WTC11 (cell line): ENCODE measurements around the gene MACROD2. TPM values are rescaled to one million over a fixed set of nuclear protein-coding genes. Genes with fewer than 3 reads are reported as not detected.

Experiments used
- ATAC-seq: fragments of 200-7000 bp; cut with Tn5 transposase; 2 replicates; pipeline ENCODE4 v1.10.0; 2021; ENCODE audit warnings: mild to moderate bottlenecking, moderate library complexity
- CTCF ChIA-PET: fragments of 300-600 bp; sonication (Branson Sonifier 250); formaldehyde crosslinking; loops from one replicate; lab custom pipeline; 2021; ENCODE audit warnings: antibody characterized with exemption; lab: Charles Lee
- POLR2A ChIA-PET: fragments of 350-600 bp; sonication (Branson Sonifier 250); formaldehyde crosslinking; loops from one replicate; lab custom pipeline; 2021; ENCODE audit warnings: antibody characterized with exemption; lab: Charles Lee
- DNase-seq: peaks from one replicate; pipeline ENCODE4 v3.0.0; 2021; ENCODE audit warnings: low spot score
- H3K27ac Mint-ChIP-seq: 2 replicates; pipeline ENCODE4 v1.8.0; 2021; ENCODE audit warnings: mixed read lengths
- H3K27me3 Mint-ChIP-seq: 2 replicates; pipeline ENCODE4 v1.8.0; 2021; ENCODE audit warnings: low read depth, mild to moderate bottlenecking, moderate library complexity, mixed read lengths
- H3K36me3 Mint-ChIP-seq: 2 replicates; pipeline ENCODE4 v1.8.0; 2021; ENCODE audit warnings: mixed read lengths
- H3K4me1 Mint-ChIP-seq: 2 replicates; pipeline ENCODE4 v1.8.0; 2022; ENCODE audit warnings: mixed read lengths
- H3K4me3 Mint-ChIP-seq: 2 replicates; pipeline ENCODE4 v1.8.0; 2021; ENCODE audit warnings: mild to moderate bottlenecking, moderate library complexity, mixed read lengths
- H3K9me3 Mint-ChIP-seq: 2 replicates; pipeline ENCODE4 v1.8.0; 2021; ENCODE audit warnings: mixed read lengths
- AFF4 ChIP-seq: sonication (generic); formaldehyde crosslinking; IDR thresholded peaks from 2 replicates; pipeline ENCODE4 v1.8.1; 2023; ENCODE audit warnings: mild to moderate bottlenecking, missing genetic modification reagents, borderline replicate concordance
- ETV6 ChIP-seq: sonication (generic); formaldehyde crosslinking; IDR thresholded peaks from 2 replicates; pipeline ENCODE4 v1.8.1; 2022; ENCODE audit warnings: mild to moderate bottlenecking, missing genetic modification reagents
- GABPB1 ChIP-seq: sonication (generic); formaldehyde crosslinking; IDR thresholded peaks from 2 replicates; pipeline ENCODE4 v1.8.1; 2023; ENCODE audit warnings: mild to moderate bottlenecking, missing genetic modification reagents
- GTF2I ChIP-seq: fragments of 250-450 bp; sonication (Bioruptor Pico); conservative IDR thresholded peaks from 2 replicates; pipeline ENCODE4 v1.4.0; 2021; ENCODE audit warnings: mild to moderate bottlenecking
- HMGXB4 ChIP-seq: sonication (generic); formaldehyde crosslinking; IDR thresholded peaks from 2 replicates; pipeline ENCODE4 v1.8.1; 2023; ENCODE audit warnings: mild to moderate bottlenecking, moderate library complexity, missing genetic modification reagents
- PREB ChIP-seq: sonication (generic); formaldehyde crosslinking; IDR thresholded peaks from 2 replicates; pipeline ENCODE4 v1.8.1; 2022; ENCODE audit warnings: mild to moderate bottlenecking, missing genetic modification reagents, moderate library complexity, borderline replicate concordance
- PRRX2 ChIP-seq: fragments of 250-450 bp; sonication (Bioruptor Pico); IDR thresholded peaks from 2 replicates; pipeline ENCODE4 v1.8.0; 2021; ENCODE audit warnings: mild to moderate bottlenecking
- SP1 ChIP-seq: sonication (generic); formaldehyde crosslinking; conservative IDR thresholded peaks from 2 replicates; pipeline ENCODE4 v1.8.1; 2022; ENCODE audit warnings: missing genetic modification reagents
- TEAD1 ChIP-seq: sonication (generic); formaldehyde crosslinking; IDR thresholded peaks from 2 replicates; pipeline ENCODE4 v1.8.0; 2022; ENCODE audit warnings: mild to moderate bottlenecking, missing genetic modification reagents
- ZNF532 ChIP-seq: fragments of 250-450 bp; sonication (Bioruptor Pico); IDR thresholded peaks from 2 replicates; pipeline ENCODE4 v1.9.0; 2021; ENCODE audit warnings: mild to moderate bottlenecking, borderline replicate concordance
- total RNA-seq: library from RNA; stranded (reverse); gene quantifications from 3 replicates; pipeline ENCODE4 v1.2.3, GENCODE V29; 2021
- TF ChIP-seq, protein P1 (sequence below): sonication (generic); formaldehyde crosslinking; IDR thresholded peaks from 2 replicates; pipeline ENCODE4 v1.8.0; 2023; ENCODE audit warnings: mild to moderate bottlenecking, missing genetic modification reagents
- TF ChIP-seq, protein P2 (sequence below): sonication (generic); formaldehyde crosslinking; IDR thresholded peaks from 2 replicates; pipeline ENCODE4 v1.8.0; 2022; ENCODE audit warnings: mild to moderate bottlenecking, missing genetic modification reagents

MACROD2 gene
- total RNA-seq, 1 experiment from 2014 or later: 4.1 TPM

- Mint-ChIP-seq H3K36me3 (peaks cover 5% of the 10 kb centered on the region), H3K9me3 (peaks cover 7% of the 10 kb centered on the region), H3K4me3 (no peak overlapping the region), H3K27ac (no peak overlapping the region), H3K27me3 (no peaks in the 10 kb centered on the region), H3K4me1 (peaks cover 10% of the 10 kb centered on the region; the same call in 1 of the 2 replicates)
- TF ChIP-seq PRRX2 (CRISPR knock-in tag): no peak
- no peak for TF ChIP-seq PREB (CRISPR knock-in tag)
- TF ChIP-seq, protein P1, sequence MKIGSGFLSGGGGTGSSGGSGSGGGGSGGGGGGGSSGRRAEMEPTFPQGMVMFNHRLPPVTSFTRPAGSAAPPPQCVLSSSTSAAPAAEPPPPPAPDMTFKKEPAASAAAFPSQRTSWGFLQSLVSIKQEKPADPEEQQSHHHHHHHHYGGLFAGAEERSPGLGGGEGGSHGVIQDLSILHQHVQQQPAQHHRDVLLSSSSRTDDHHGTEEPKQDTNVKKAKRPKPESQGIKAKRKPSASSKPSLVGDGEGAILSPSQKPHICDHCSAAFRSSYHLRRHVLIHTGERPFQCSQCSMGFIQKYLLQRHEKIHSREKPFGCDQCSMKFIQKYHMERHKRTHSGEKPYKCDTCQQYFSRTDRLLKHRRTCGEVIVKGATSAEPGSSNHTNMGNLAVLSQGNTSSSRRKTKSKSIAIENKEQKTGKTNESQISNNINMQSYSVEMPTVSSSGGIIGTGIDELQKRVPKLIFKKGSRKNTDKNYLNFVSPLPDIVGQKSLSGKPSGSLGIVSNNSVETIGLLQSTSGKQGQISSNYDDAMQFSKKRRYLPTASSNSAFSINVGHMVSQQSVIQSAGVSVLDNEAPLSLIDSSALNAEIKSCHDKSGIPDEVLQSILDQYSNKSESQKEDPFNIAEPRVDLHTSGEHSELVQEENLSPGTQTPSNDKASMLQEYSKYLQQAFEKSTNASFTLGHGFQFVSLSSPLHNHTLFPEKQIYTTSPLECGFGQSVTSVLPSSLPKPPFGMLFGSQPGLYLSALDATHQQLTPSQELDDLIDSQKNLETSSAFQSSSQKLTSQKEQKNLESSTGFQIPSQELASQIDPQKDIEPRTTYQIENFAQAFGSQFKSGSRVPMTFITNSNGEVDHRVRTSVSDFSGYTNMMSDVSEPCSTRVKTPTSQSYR (CRISPR knock-in tag): no peak
- TF ChIP-seq ETV6: no peak
- no peak for TF ChIP-seq AFF4 (CRISPR knock-in tag)
- TF ChIP-seq GTF2I (CRISPR knock-in tag): no peak
- no peak for TF ChIP-seq SP1 (CRISPR knock-in tag)
- TF ChIP-seq HMGXB4 (CRISPR knock-in tag): no peak
- DNase-seq (no peak), ATAC-seq (no peak)
- ChIA-PET POLR2A (no interaction called here), CTCF (no interaction called here)
Observed at GRCh38 chr20:14570811-14571210, 575.5 kb downstream of the MACROD2 start.

- H3K4me1 Mint-ChIP-seq: peaks cover 4% of the 10 kb centered on the region; the same call in 1 of the 2 replicates
- H3K27ac Mint-ChIP-seq: no peak overlapping the region
- no peak overlapping the region for H3K4me3 Mint-ChIP-seq
- H3K27me3 Mint-ChIP-seq: no peaks in the 10 kb centered on the region
- POLR2A ChIA-PET: no interaction called here
- H3K36me3 Mint-ChIP-seq: no peaks in the 10 kb centered on the region
- DNase-seq (no peak), ATAC-seq (no peak)
- CTCF ChIA-PET: no interaction called here
- H3K9me3 Mint-ChIP-seq: no peaks in the 10 kb centered on the region
- TF ChIP-seq, protein P1 (CRISPR knock-in tag): no peak
- TF ChIP-seq ZNF532 (no peak), GABPB1 (CRISPR knock-in tag) (no peak), TEAD1 (no peak)
- TF ChIP-seq, protein P2, sequence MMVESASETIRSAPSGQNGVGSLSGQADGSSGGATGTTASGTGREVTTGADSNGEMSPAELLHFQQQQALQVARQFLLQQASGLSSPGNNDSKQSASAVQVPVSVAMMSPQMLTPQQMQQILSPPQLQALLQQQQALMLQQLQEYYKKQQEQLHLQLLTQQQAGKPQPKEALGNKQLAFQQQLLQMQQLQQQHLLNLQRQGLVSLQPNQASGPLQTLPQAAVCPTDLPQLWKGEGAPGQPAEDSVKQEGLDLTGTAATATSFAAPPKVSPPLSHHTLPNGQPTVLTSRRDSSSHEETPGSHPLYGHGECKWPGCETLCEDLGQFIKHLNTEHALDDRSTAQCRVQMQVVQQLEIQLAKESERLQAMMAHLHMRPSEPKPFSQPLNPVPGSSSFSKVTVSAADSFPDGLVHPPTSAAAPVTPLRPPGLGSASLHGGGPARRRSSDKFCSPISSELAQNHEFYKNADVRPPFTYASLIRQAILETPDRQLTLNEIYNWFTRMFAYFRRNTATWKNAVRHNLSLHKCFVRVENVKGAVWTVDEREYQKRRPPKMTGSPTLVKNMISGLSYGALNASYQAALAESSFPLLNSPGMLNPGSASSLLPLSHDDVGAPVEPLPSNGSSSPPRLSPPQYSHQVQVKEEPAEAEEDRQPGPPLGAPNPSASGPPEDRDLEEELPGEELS (CRISPR knock-in tag): no peak
Observed at GRCh38 chr20:14573676-14574075, 578.4 kb downstream of the MACROD2 start.
